DND-41 (cell line): Measurements from ENCODE around the gene IL22.

ENCODE experiments used
- ATAC-seq: fragments of 200-7000 bp; cut with Tn5 transposase; 3 replicates; pipeline ENCODE4 v1.9.1; 2021; ENCODE audit warnings: low read depth; ENCODE audit not compliant: insufficient read depth
- DNase-seq: peaks from one replicate; pipeline ENCODE4 v3.0.0-alpha.2; 2020
- H2AFZ ChIP-seq: 2 replicates; pipeline ENCODE4 v1.6.0; 2012; ENCODE audit warnings: low read depth, low read length
- H3K27ac ChIP-seq: 2 replicates; pipeline ENCODE4 v1.5.1; 2012; ENCODE audit warnings: low read length, inconsistent platforms
- H3K27me3 ChIP-seq: fragments of 200-600 bp; sonication (generic); 2 replicates; pipeline ENCODE4 v1.6.0; 2012; ENCODE audit warnings: low read length, mild to moderate bottlenecking, inconsistent platforms; ENCODE audit not compliant: insufficient read depth, poor library complexity
- H3K36me3 ChIP-seq: 2 replicates; pipeline ENCODE4 v1.5.1; 2012; ENCODE audit warnings: low read length, inconsistent platforms; ENCODE audit not compliant: insufficient read depth
- H3K4me1 ChIP-seq: 2 replicates; pipeline ENCODE4 v1.5.1; 2012; ENCODE audit warnings: mild to moderate bottlenecking, low read length; ENCODE audit not compliant: insufficient read depth
- H3K4me2 ChIP-seq: 2 replicates; pipeline ENCODE4 v1.6.0; 2012; ENCODE audit warnings: mild to moderate bottlenecking, moderate library complexity, low read length, inconsistent platforms; ENCODE audit not compliant: insufficient read depth
- H3K4me3 ChIP-seq, 2 experiments: fragments of 200-600 bp in 1 of 2; shearing (Covaris generic) in 1 of 2; 2 replicates each; pipeline ENCODE4 v1.5.1; 2012 to 2016; ENCODE audit warnings: inconsistent platforms in 2 of 2, low read length in 2 of 2, mild to moderate bottlenecking in 2 of 2, low read depth in 1 of 2, moderate library complexity in 1 of 2
- H3K79me2 ChIP-seq: 2 replicates; pipeline ENCODE4 v1.6.0; 2012; ENCODE audit warnings: low read length, inconsistent platforms; ENCODE audit not compliant: insufficient read depth
- H3K9ac ChIP-seq: 2 replicates; pipeline ENCODE4 v1.6.0; 2012; ENCODE audit warnings: low read depth, mild to moderate bottlenecking, inconsistent platforms, low read length, moderate library complexity
- H3K9me3 ChIP-seq: 2 replicates; pipeline ENCODE4 v1.5.1; 2012; ENCODE audit warnings: low read length, moderate library complexity, mild to moderate bottlenecking, inconsistent platforms; ENCODE audit not compliant: insufficient read depth, severe bottlenecking
- H4K20me1 ChIP-seq: 2 replicates; pipeline ENCODE4 v1.6.0; 2012; ENCODE audit warnings: low read length; ENCODE audit not compliant: insufficient read depth
- EZH2 ChIP-seq: IDR thresholded peaks from 3 replicates; pipeline ENCODE4 v1.6.1; 2012; ENCODE audit warnings: borderline replicate concordance, low read depth, mild to moderate bottlenecking, moderate library complexity, low read length, inconsistent platforms; ENCODE audit not compliant: severe bottlenecking
- TF ChIP-seq, protein P1 (sequence below): IDR thresholded peaks from 2 replicates; pipeline ENCODE4 v1.5.1; 2012; ENCODE audit warnings: borderline replicate concordance, low read length, moderate library complexity, mild to moderate bottlenecking; ENCODE audit not compliant: poor library complexity, severe bottlenecking; ENCODE audit errors: extremely low read depth

IL22 gene

GRCh38 chr12:68240079-68240478, 13.3 kb downstream of the IL22 start:
- H3K79me2 ChIP-seq = no peaks in the 10 kb centered on the region
- H3K27ac ChIP-seq = peak overlapping the region; percentile 69
- H3K9ac ChIP-seq = no peak overlapping the region
- no peak overlapping the region for H3K4me2 ChIP-seq
- peaks cover 36% of the 10 kb centered on the region for H3K4me1 ChIP-seq
- H3K36me3 ChIP-seq = no peaks in the 10 kb centered on the region
- no peaks in the 10 kb centered on the region for H3K9me3 ChIP-seq
- H3K4me3 ChIP-seq = no peak overlapping the region
- ATAC-seq (no peak), DNase-seq (no peak)
- no peak for TF ChIP-seq EZH2
- TF ChIP-seq, protein P1, sequence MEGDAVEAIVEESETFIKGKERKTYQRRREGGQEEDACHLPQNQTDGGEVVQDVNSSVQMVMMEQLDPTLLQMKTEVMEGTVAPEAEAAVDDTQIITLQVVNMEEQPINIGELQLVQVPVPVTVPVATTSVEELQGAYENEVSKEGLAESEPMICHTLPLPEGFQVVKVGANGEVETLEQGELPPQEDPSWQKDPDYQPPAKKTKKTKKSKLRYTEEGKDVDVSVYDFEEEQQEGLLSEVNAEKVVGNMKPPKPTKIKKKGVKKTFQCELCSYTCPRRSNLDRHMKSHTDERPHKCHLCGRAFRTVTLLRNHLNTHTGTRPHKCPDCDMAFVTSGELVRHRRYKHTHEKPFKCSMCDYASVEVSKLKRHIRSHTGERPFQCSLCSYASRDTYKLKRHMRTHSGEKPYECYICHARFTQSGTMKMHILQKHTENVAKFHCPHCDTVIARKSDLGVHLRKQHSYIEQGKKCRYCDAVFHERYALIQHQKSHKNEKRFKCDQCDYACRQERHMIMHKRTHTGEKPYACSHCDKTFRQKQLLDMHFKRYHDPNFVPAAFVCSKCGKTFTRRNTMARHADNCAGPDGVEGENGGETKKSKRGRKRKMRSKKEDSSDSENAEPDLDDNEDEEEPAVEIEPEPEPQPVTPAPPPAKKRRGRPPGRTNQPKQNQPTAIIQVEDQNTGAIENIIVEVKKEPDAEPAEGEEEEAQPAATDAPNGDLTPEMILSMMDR = no peak
- no peaks in the 10 kb centered on the region for H3K27me3 ChIP-seq
- peak overlapping the region; percentile 88 for H2AFZ ChIP-seq
- H4K20me1 ChIP-seq = no peaks in the 10 kb centered on the region

- no peak for ATAC-seq
- no peaks in the 10 kb centered on the region for H3K79me2 ChIP-seq
- H3K27me3 ChIP-seq = no peaks in the 10 kb centered on the region
- no peak for TF ChIP-seq EZH2
- TF ChIP-seq, protein P1 = no peak
- no peaks in the 10 kb centered on the region for H3K9me3 ChIP-seq
- no peaks in the 10 kb centered on the region for H4K20me1 ChIP-seq
- H3K4me2 ChIP-seq = no peak overlapping the region
- DNase-seq = no peak
- H2AFZ ChIP-seq = no peak overlapping the region
- no peak overlapping the region for H3K4me3 ChIP-seq
- no peak overlapping the region for H3K27ac ChIP-seq
- peaks cover 36% of the 10 kb centered on the region for H3K4me1 ChIP-seq
- no peaks in the 10 kb centered on the region for H3K36me3 ChIP-seq
- no peak overlapping the region for H3K9ac ChIP-seq
Observed at GRCh38 chr12:68239309-68239982, 14.0 kb downstream of the IL22 start.

- no peak for TF ChIP-seq EZH2
- Histone ChIP-seq H3K4me1 (peaks cover 36% of the 10 kb centered on the region), H2AFZ (peak overlapping the region; percentile 90), H3K4me3 (no peak overlapping the region), H3K9me3 (no peaks in the 10 kb centered on the region), H3K79me2 (no peaks in the 10 kb centered on the region), H3K27me3 (no peaks in the 10 kb centered on the region), H3K9ac (no peak overlapping the region), H3K4me2 (no peak overlapping the region), H3K36me3 (no peaks in the 10 kb centered on the region), H3K27ac (no peak overlapping the region), H4K20me1 (no peaks in the 10 kb centered on the region)
- no peak for ATAC-seq
- no peak for DNase-seq
Observed at GRCh38 chr12:68237619-68238018, 15.8 kb downstream of the IL22 start.

GRCh38 chr12:68237078-68237477, 16.3 kb downstream of the IL22 start:
- no peak for DNase-seq

More at GRCh38 chr12:68237078-68237477, 16.3 kb downstream of the IL22 start:
- Histone ChIP-seq H3K4me2 (peak overlapping the region; percentile 77), H2AFZ (peak overlapping the region; percentile 90), H4K20me1 (no peaks in the 10 kb centered on the region), H3K36me3 (no peaks in the 10 kb centered on the region), H3K4me1 (peaks cover 36% of the 10 kb centered on the region), H3K79me2 (no peaks in the 10 kb centered on the region), H3K27ac (peak overlapping the region; percentile 70), H3K9ac (peak overlapping the region; percentile 50), H3K4me3 (peak overlapping the region in 1 of 2 experiments; percentile 48; a peak in 2 of 4 replicates), H3K27me3 (no peaks in the 10 kb centered on the region), H3K9me3 (no peaks in the 10 kb centered on the region)
- ATAC-seq = no peak
- no peak for TF ChIP-seq EZH2
- TF ChIP-seq, protein P1 = peak; percentile 19
